Adrenal gland (tissue), 12 donors: Measurements from ENCODE around the gene NELFB. TPM values are rescaled to one million over a fixed set of nuclear protein-coding genes. Genes with fewer than 3 reads are reported as not detected.

Experiments used
- DNase-seq, 7 donors: peaks; one replicate each; pipeline ENCODE4 v3.0.0-alpha.2; 2019 to 2020
- H3K27ac ChIP-seq, 5 donors: fragments of 200-600 bp; sonication (generic) in 4 of 5; 1 replicate in 3 of 5; 2 replicates in 2 of 5; pipeline versions ENCODE4 v1.5.1 to v1.8.0; 2016 to 2020; ENCODE audit warnings: mild to moderate bottlenecking in 1 of 5
- H3K27me3 ChIP-seq: fragments of 200-600 bp; 2 replicates; pipeline ENCODE4 v1.8.0; 2021
- H3K36me3 ChIP-seq, 2 donors: fragments of 200-600 bp; replicated peaks in 1 of 2; 1 replicate in 1 of 2; 2 replicates in 1 of 2; pipeline versions ENCODE4 v1.5.1 to v1.8.0; 2018 to 2022
- H3K4me1 ChIP-seq, 2 donors: fragments of 200-600 bp; replicated peaks in 1 of 2; 1 replicate in 1 of 2; 2 replicates in 1 of 2; pipeline versions ENCODE4 v1.5.1 to v1.8.0; 2018 to 2021
- H3K4me3 ChIP-seq, 4 donors: fragments of 200-600 bp; sonication (generic) in 3 of 4; one replicate each; pipeline ENCODE4 v1.5.1; 2016 to 2018
- H3K9me3 ChIP-seq, 3 donors: fragments of 200-600 bp; sonication (generic) in 1 of 3; replicated peaks in 1 of 3; 1 replicate in 2 of 3; 2 replicates in 1 of 3; pipeline versions ENCODE4 v1.5.1 to v1.8.0; 2016 to 2021
- CTCF ChIP-seq, 6 experiments: fragments of 450-650 bp in 4 of 6; fragments of 200-600 bp in 2 of 6; sonication (generic) in 1 of 6; IDR thresholded peaks; 1 replicate in 5 of 6; 2 replicates in 1 of 6; pipeline versions ENCODE4 v1.5.1 to v1.8.0; 2016 to 2021; ENCODE audit warnings: antibody characterized with exemption in 6 of 6, mild to moderate bottlenecking in 2 of 6, moderate library complexity in 1 of 6
- POLR2A ChIP-seq, 2 donors: fragments of 450-650 bp; IDR thresholded peaks; one replicate each; pipeline ENCODE4 v1.6.1; 2017; ENCODE audit warnings: antibody characterized with exemption in 2 of 2, mild to moderate bottlenecking in 2 of 2, moderate library complexity in 1 of 2
- WGBS, 4 donors: extraction: QIAGEN DNeasy Blood & Tissue Kit in 2 of 4; methylation state at CpG; one replicate each; pipeline versions ENCODE4 v1.1.5 to v1.1.7; 2013 to 2017; 5-methylcytosine and 5-hydroxymethylcytosine counted together
- intact Hi-C, 2 donors: fragments of 100-400 bp; cut with DNase I; formaldehyde crosslinking; loops; one replicate each; pipeline versions ENCODE4 v1.14.1 to v1.15.0; 2022 to 2023
- polyA plus RNA-seq, 3 donors: library from polyadenylated mRNA; stranded (reverse); fragments of 200-250 nt in 2 of 3; fragments of 350-450 nt in 1 of 3; fragmentation: Illumina TruSeq in 1 of 3; extraction: RNeasy Lipid Tissue Mini Kit (QIAGEN cat#74804) in 1 of 3; gene quantifications; one replicate each; pipeline ENCODE4 v1.2.3, GENCODE V29; 2013 to 2014
- total RNA-seq, 9 donors: library from RNA; depleted of rRNA in 4 of 9; stranded (reverse); fragments of >200 nt in 4 of 9; fragments of 120-200 nt in 1 of 9; fragmentation: NEBNext Ultra II Directional in 1 of 9; extraction: Animal tissue kit (Norgen Biotek cat#: 25700) in 1 of 9; gene quantifications; one replicate each; pipeline versions ENCODE4 v1.1.0 to v1.2.4, GENCODE V29; 2013 to 2023
- donor health status: healthy with polysubstance abuse.
- donor health status: Bipolar disorder and iron deficiency.
- donor health status: DM: yes; HTN: yes; CAD: no.
- donor health status: DM: no; HTN: no; CAD: no.
- donor health status: DM: no; HTN: no; CAD: no.
- donor health status: DM: yes; HTN: yes; CAD: no.

Gene NELFB
- total and polyA plus RNA-seq, 12 donors = 10.9 to 56.3 (median 36.9) TPM

GRCh38 chr9:137278721-137279711, 23.9 kb downstream of the NELFB start:
- intact Hi-C loops = no loop called here
- no peaks in the 10 kb centered on the region for H3K36me3 ChIP-seq
- peaks cover 0 to 7% of the 10 kb centered on the region in 2 donors for H3K4me1 ChIP-seq
- peaks cover 9% of the 10 kb centered on the region for H3K27me3 ChIP-seq
- no peak for DNase-seq
- peak overlapping the region in 1 of 4 donors; percentile 72 for H3K4me3 ChIP-seq
- no peak overlapping the region for H3K27ac ChIP-seq
- no peaks in the 10 kb centered on the region for H3K9me3 ChIP-seq
- no peak for TF ChIP-seq POLR2A (IDR thresholded peaks at IDR 0.05)
- no peak for TF ChIP-seq CTCF (IDR thresholded peaks at IDR 0.05)
- WGBS, 4 donors = 67 to 96% (median 74%) methylated on average over 73 to 139 of the region's 139 CpGs

- peak in 1 of 7 donors; percentile 17 for DNase-seq
- H3K27me3 ChIP-seq = peaks cover 9% of the 10 kb centered on the region
- no peak overlapping the region for H3K27ac ChIP-seq
- no peaks in the 10 kb centered on the region for H3K9me3 ChIP-seq
- peaks cover 0 to 7% of the 10 kb centered on the region in 2 donors for H3K4me1 ChIP-seq
- intact Hi-C loops = no loop called here
- no peak overlapping the region for H3K4me3 ChIP-seq
- no peaks in the 10 kb centered on the region for H3K36me3 ChIP-seq
- WGBS, 4 donors = 81 to 94% (median 85%) methylated on average over 26 to 41 of the region's 41 CpGs
- TF ChIP-seq CTCF (IDR thresholded peaks at IDR 0.05) (no peak), POLR2A (IDR thresholded peaks at IDR 0.05) (no peak)
Measured at GRCh38 chr9:137279741-137280473, 24.8 kb downstream of the NELFB start.

GRCh38 chr9:137280474-137281344, 25.6 kb downstream of the NELFB start:
- H3K27me3 ChIP-seq = peaks cover 9% of the 10 kb centered on the region
- H3K36me3 ChIP-seq = no peaks in the 10 kb centered on the region
- no peaks in the 10 kb centered on the region for H3K9me3 ChIP-seq
- peaks cover 0 to 7% of the 10 kb centered on the region in 2 donors for H3K4me1 ChIP-seq
- 32 to 52% (median 37%) methylated on average over 34 to 85 of the region's 85 CpGs for WGBS, 4 donors
- intact Hi-C loops = no loop called here
- H3K27ac ChIP-seq = no peak overlapping the region
- DNase-seq = peak in 1 of 7 donors; percentile 16
- TF ChIP-seq CTCF (IDR thresholded peaks at IDR 0.05) (peak in 2 of 6 experiments; percentile 9 to 15), POLR2A (IDR thresholded peaks at IDR 0.05) (no peak)
- no peak overlapping the region for H3K4me3 ChIP-seq
